DOHH2 (cell line): ENCODE measurements around the gene CAMTA2.

Experiments used
- H3F3A ChIP-seq: fragments of 200-600 bp; sonication (generic), shearing (Covaris generic); 2 replicates; pipeline ENCODE4 v1.6.0; 2016; ENCODE audit warnings: antibody characterized with exemption, mild to moderate bottlenecking; ENCODE audit not compliant: control insufficient read depth, insufficient read depth
- H3K27ac ChIP-seq: fragments of 200-600 bp; sonication (generic); 2 replicates; pipeline ENCODE4 v1.5.1; 2014; ENCODE audit warnings: low read depth, mild to moderate bottlenecking, low read length, moderate library complexity
- H3K27me3 ChIP-seq: fragments of 200-600 bp; sonication (generic); 2 replicates; pipeline ENCODE4 v1.6.1; 2014; ENCODE audit warnings: mild to moderate bottlenecking, low read length, mixed read lengths; ENCODE audit not compliant: control insufficient read depth
- H3K36me3 ChIP-seq: fragments of 200-600 bp; sonication (generic); 2 replicates; pipeline ENCODE4 v1.6.1; 2014; ENCODE audit warnings: mild to moderate bottlenecking, low read length, moderate library complexity, mixed read lengths; ENCODE audit not compliant: control insufficient read depth
- H3K4me1 ChIP-seq: fragments of 200-600 bp; sonication (generic); 2 replicates; pipeline ENCODE4 v1.6.1; 2014; ENCODE audit warnings: mild to moderate bottlenecking, low read length, mixed read lengths; ENCODE audit not compliant: control insufficient read depth
- H3K4me2 ChIP-seq: fragments of 200-600 bp; sonication (generic); 2 replicates; pipeline ENCODE4 v1.6.0; 2014; ENCODE audit warnings: mild to moderate bottlenecking, low read length, moderate library complexity
- H3K4me3 ChIP-seq: fragments of 200-600 bp; sonication (generic); 2 replicates; pipeline ENCODE4 v1.5.1; 2014; ENCODE audit warnings: mild to moderate bottlenecking, low read length, mixed read lengths
- H3K79me2 ChIP-seq: fragments of 200-600 bp; sonication (generic); 2 replicates; pipeline ENCODE4 v1.6.1; 2014; ENCODE audit warnings: mild to moderate bottlenecking, low read length, mixed read lengths; ENCODE audit not compliant: control insufficient read depth
- H3K9me2 ChIP-seq: fragments of 200-600 bp; sonication (generic); replicated peaks from 2 replicates; pipeline ENCODE4 v1.6.1; 2014; ENCODE audit warnings: mild to moderate bottlenecking, low read length, mixed read lengths; ENCODE audit not compliant: control insufficient read depth
- H3K9me3 ChIP-seq: fragments of 200-600 bp; sonication (generic); 2 replicates; pipeline ENCODE4 v1.6.1; 2014; ENCODE audit warnings: antibody characterized with exemption, low read length, mixed read lengths; ENCODE audit not compliant: control insufficient read depth, insufficient read depth
- H4K20me1 ChIP-seq: fragments of 200-600 bp; sonication (generic); 2 replicates; pipeline ENCODE4 v1.6.0; 2014; ENCODE audit warnings: low read depth, mild to moderate bottlenecking, antibody characterized with exemption, low read length, moderate library complexity; ENCODE audit not compliant: control insufficient read depth, insufficient read depth
- EZH2phosphoT487 ChIP-seq: fragments of 200-600 bp; sonication (generic); IDR thresholded peaks from 2 replicates; pipeline ENCODE4 v1.6.1; 2017; ENCODE audit warnings: borderline replicate concordance, mild to moderate bottlenecking, antibody characterized with exemption, low read length, moderate library complexity, mixed read lengths
- TF ChIP-seq, protein P1 (sequence below): fragments of 200-600 bp; sonication (generic); IDR thresholded peaks from one replicate; pipeline ENCODE4 v1.5.1; 2014; ENCODE audit warnings: antibody characterized with exemption, mild to moderate bottlenecking, low read depth, low read length; ENCODE audit not compliant: poor library complexity, severe bottlenecking

CAMTA2 gene

DNA sequence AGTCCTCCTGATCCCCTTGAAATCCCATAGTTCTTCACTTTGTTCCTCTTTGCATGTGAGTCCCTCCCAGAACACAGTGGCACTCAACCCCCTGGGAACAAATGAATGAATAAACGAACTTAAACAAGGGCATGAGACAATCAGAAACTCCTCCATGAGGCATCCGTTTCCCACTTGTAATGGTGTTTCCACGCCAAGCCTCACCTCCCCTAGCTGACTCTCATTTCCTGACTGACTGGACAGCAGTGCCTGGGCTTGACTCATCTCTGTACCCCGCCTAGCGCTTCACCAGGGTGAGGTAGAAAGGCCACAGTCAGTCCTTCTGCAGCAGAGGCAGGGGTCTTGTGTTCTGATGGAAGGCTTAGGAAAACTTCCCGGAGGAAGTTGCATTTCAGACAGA is 24.5 kb upstream of the CAMTA2 start:
- H3K79me2 ChIP-seq: no peaks in the 10 kb centered on the region
- no peaks in the 10 kb centered on the region for H3K9me3 ChIP-seq
- H3K4me2 ChIP-seq: no peak overlapping the region
- no peaks in the 10 kb centered on the region for H3K9me2 ChIP-seq
- H3K36me3 ChIP-seq: peaks cover 23% of the 10 kb centered on the region
- peaks cover 7% of the 10 kb centered on the region for H3K4me1 ChIP-seq
- no peaks in the 10 kb centered on the region for H3K27me3 ChIP-seq
- H4K20me1 ChIP-seq: no peaks in the 10 kb centered on the region
- no peak overlapping the region for H3K27ac ChIP-seq
- H3F3A ChIP-seq: no peaks in the 10 kb centered on the region
- TF ChIP-seq EZH2phosphoT487: no peak
- TF ChIP-seq, protein P1, sequence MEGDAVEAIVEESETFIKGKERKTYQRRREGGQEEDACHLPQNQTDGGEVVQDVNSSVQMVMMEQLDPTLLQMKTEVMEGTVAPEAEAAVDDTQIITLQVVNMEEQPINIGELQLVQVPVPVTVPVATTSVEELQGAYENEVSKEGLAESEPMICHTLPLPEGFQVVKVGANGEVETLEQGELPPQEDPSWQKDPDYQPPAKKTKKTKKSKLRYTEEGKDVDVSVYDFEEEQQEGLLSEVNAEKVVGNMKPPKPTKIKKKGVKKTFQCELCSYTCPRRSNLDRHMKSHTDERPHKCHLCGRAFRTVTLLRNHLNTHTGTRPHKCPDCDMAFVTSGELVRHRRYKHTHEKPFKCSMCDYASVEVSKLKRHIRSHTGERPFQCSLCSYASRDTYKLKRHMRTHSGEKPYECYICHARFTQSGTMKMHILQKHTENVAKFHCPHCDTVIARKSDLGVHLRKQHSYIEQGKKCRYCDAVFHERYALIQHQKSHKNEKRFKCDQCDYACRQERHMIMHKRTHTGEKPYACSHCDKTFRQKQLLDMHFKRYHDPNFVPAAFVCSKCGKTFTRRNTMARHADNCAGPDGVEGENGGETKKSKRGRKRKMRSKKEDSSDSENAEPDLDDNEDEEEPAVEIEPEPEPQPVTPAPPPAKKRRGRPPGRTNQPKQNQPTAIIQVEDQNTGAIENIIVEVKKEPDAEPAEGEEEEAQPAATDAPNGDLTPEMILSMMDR: no peak
- no peak overlapping the region for H3K4me3 ChIP-seq

- Histone ChIP-seq H3K27ac (no peak overlapping the region), H3K79me2 (peaks cover 7% of the 10 kb centered on the region), H3K27me3 (no peaks in the 10 kb centered on the region), H3K4me2 (no peak overlapping the region), H3K9me3 (no peaks in the 10 kb centered on the region), H4K20me1 (no peaks in the 10 kb centered on the region), H3K4me1 (peaks cover 14% of the 10 kb centered on the region), H3K9me2 (no peaks in the 10 kb centered on the region), H3F3A (no peaks in the 10 kb centered on the region), H3K36me3 (peaks cover 49% of the 10 kb centered on the region), H3K4me3 (no peak overlapping the region)
- TF ChIP-seq, protein P1: no peak
- no peak for TF ChIP-seq EZH2phosphoT487
Observed at GRCh38 chr17:5003214-5003867, 15.9 kb upstream of the CAMTA2 start.

- H3K27me3 ChIP-seq: no peaks in the 10 kb centered on the region
- no peak overlapping the region for H3K4me2 ChIP-seq
- H4K20me1 ChIP-seq: no peaks in the 10 kb centered on the region
- H3F3A ChIP-seq: no peaks in the 10 kb centered on the region
- peaks cover 15% of the 10 kb centered on the region for H3K4me1 ChIP-seq
- no peak overlapping the region for H3K4me3 ChIP-seq
- peaks cover 44% of the 10 kb centered on the region for H3K36me3 ChIP-seq
- TF ChIP-seq EZH2phosphoT487: no peak
- H3K9me3 ChIP-seq: no peaks in the 10 kb centered on the region
- H3K27ac ChIP-seq: no peak overlapping the region
- H3K79me2 ChIP-seq: peaks cover 12% of the 10 kb centered on the region
- no peaks in the 10 kb centered on the region for H3K9me2 ChIP-seq
Observed at GRCh38 chr17:5002121-5002788, 14.8 kb upstream of the CAMTA2 start.

- no peaks in the 10 kb centered on the region for H4K20me1 ChIP-seq
- H3K4me2 ChIP-seq: no peak overlapping the region
- no peaks in the 10 kb centered on the region for H3F3A ChIP-seq
- no peak overlapping the region for H3K4me3 ChIP-seq
- H3K36me3 ChIP-seq: peaks cover 37% of the 10 kb centered on the region
- no peaks in the 10 kb centered on the region for H3K27me3 ChIP-seq
- H3K9me2 ChIP-seq: no peaks in the 10 kb centered on the region
- H3K27ac ChIP-seq: no peak overlapping the region
- H3K4me1 ChIP-seq: peaks cover 21% of the 10 kb centered on the region
- TF ChIP-seq EZH2phosphoT487: no peak
- TF ChIP-seq, protein P1: no peak
- H3K9me3 ChIP-seq: no peaks in the 10 kb centered on the region
- H3K79me2 ChIP-seq: peaks cover 12% of the 10 kb centered on the region
Observed at GRCh38 chr17:5000237-5000639, 12.8 kb upstream of the CAMTA2 start.
